Endothelial cell of umbilical vein (primary cell): ENCODE measurements around the gene RAB3C. TPM values are rescaled to one million over a fixed set of nuclear protein-coding genes. Genes with fewer than 3 reads are reported as not detected.

ENCODE experiments used
- BruUV-seq: library from RNA; stranded (reverse); fragments of 400-500 nt; replicated peaks from 2 replicates; lab custom pipeline; 2021; lab: Mats Ljungman, UMichigan
- CTCF ChIA-PET: fragments of 300-600, 350-600 bp; sonication (Branson Sonifier 250); formaldehyde crosslinking; loops from one replicate; lab custom pipeline; 2021; ENCODE audit warnings: antibody characterized with exemption, inconsistent platforms; lab: Charles Lee
- POLR2A ChIA-PET: fragments of 300-600, 350-600 bp; sonication (Branson Sonifier 250); formaldehyde crosslinking; loops from one replicate; lab custom pipeline; 2021; ENCODE audit warnings: antibody characterized with exemption, inconsistent platforms; lab: Charles Lee
- DNase-seq: peaks from one replicate; pipeline ENCODE4 v3.0.0-alpha.2; 2011; ENCODE audit warnings: low read depth, low spot score
- FAIRE-seq: peaks from 2 replicates; lab custom pipeline; 2011; peaks lifted over from hg19 to GRCh38; lab: Jason Lieb, UNC
- H2AFZ ChIP-seq: 2 replicates; pipeline ENCODE4 v1.6.0; 2012; ENCODE audit warnings: low read depth, low read length, control low read depth, inconsistent platforms
- H3K27ac ChIP-seq: 2 replicates; pipeline ENCODE4 v1.5.1; 2011; ENCODE audit warnings: low read depth, mild to moderate bottlenecking, control low read depth, low read length, moderate library complexity; ENCODE audit not compliant: insufficient read depth
- H3K27me3 ChIP-seq, 2 experiments: 2 replicates each; pipeline versions ENCODE4 v1.6.0 to v1.6.1; 2011; ENCODE audit warnings: low read length in 2 of 2, mixed read lengths in 1 of 2; ENCODE audit not compliant: control insufficient read depth in 2 of 2, insufficient read depth in 2 of 2
- H3K36me3 ChIP-seq, 2 experiments: 2 replicates in 1 of 2; 3 replicates in 1 of 2; pipeline ENCODE4 v1.5.1; 2011; ENCODE audit warnings: low read length in 2 of 2, mild to moderate bottlenecking in 1 of 2, moderate library complexity in 1 of 2; ENCODE audit not compliant: control insufficient read depth in 2 of 2, insufficient read depth in 2 of 2; ENCODE audit errors: extremely low read depth in 1 of 2
- H3K4me1 ChIP-seq: 3 replicates; pipeline ENCODE4 v1.5.1; 2011; ENCODE audit warnings: mild to moderate bottlenecking, low read length; ENCODE audit not compliant: control insufficient read depth, insufficient read depth; ENCODE audit errors: extremely low read depth
- H3K4me2 ChIP-seq: 2 replicates; pipeline ENCODE4 v1.6.1; 2011; ENCODE audit warnings: low read length, control low read depth, mixed read lengths; ENCODE audit not compliant: insufficient read depth
- H3K4me3 ChIP-seq, 3 experiments: fragments of 200-600 bp in 1 of 3; sonication (generic), shearing (Covaris generic) in 1 of 3; replicated peaks in 1 of 3; 2 replicates each; pipeline ENCODE4 v1.5.1; 2011 to 2016; ENCODE audit warnings: control low read depth in 3 of 3, low read length in 3 of 3, mild to moderate bottlenecking in 2 of 3, inconsistent platforms in 1 of 3, low read depth in 1 of 3, moderate library complexity in 1 of 3; ENCODE audit not compliant: insufficient read depth in 1 of 3
- H3K79me2 ChIP-seq: 2 replicates; pipeline ENCODE4 v1.6.0; 2012; ENCODE audit warnings: low read length, inconsistent platforms; ENCODE audit not compliant: control insufficient read depth, insufficient read depth
- H3K9ac ChIP-seq: replicated peaks from 2 replicates; pipeline ENCODE3; 2011; ENCODE audit warnings: low read length, control low read depth; ENCODE audit not compliant: insufficient read depth; ENCODE audit errors: extremely low read depth
- H3K9me1 ChIP-seq: replicated peaks from 3 replicates; pipeline ENCODE4 v1.6.0; 2011; ENCODE audit warnings: mild to moderate bottlenecking, low read length; ENCODE audit not compliant: control insufficient read depth, insufficient read depth; ENCODE audit errors: extremely low read depth
- H3K9me3 ChIP-seq: replicated peaks from 2 replicates; pipeline ENCODE4 v1.5.1; 2012; ENCODE audit warnings: low read length, inconsistent platforms; ENCODE audit not compliant: control insufficient read depth, insufficient read depth
- H4K20me1 ChIP-seq: replicated peaks from 2 replicates; pipeline ENCODE3; 2011; ENCODE audit warnings: mild to moderate bottlenecking, low read length; ENCODE audit not compliant: control insufficient read depth, insufficient read depth; ENCODE audit errors: extremely low read depth
- CTCF ChIP-seq, 2 donors: IDR thresholded peaks; 1 replicate in 1 of 2; 2 replicates in 1 of 2; pipeline ENCODE4 v1.5.1; 2011; ENCODE audit warnings: low read length in 2 of 2, mild to moderate bottlenecking in 2 of 2, moderate library complexity in 2 of 2, control low read depth in 1 of 2, inconsistent platforms in 1 of 2, low read depth in 1 of 2; ENCODE audit not compliant: insufficient read depth in 1 of 2; ENCODE audit errors: extremely low read depth in 1 of 2
- EZH2 ChIP-seq: IDR thresholded peaks from 2 replicates; pipeline ENCODE4 v1.6.1; 2012; ENCODE audit warnings: borderline replicate concordance, low read depth, mild to moderate bottlenecking, moderate library complexity, low read length, inconsistent platforms; ENCODE audit not compliant: severe bottlenecking
- FOS ChIP-seq: IDR thresholded peaks from 2 replicates; pipeline ENCODE4 v1.6.1; 2011; ENCODE audit warnings: mild to moderate bottlenecking, low read length, moderate library complexity, borderline replicate concordance; ENCODE audit not compliant: insufficient read depth
- GATA2 ChIP-seq: IDR thresholded peaks from 2 replicates; pipeline ENCODE4 v1.7.0; 2011; ENCODE audit warnings: low read depth, mild to moderate bottlenecking, moderate library complexity, mixed read lengths, low read length; ENCODE audit not compliant: insufficient read length, insufficient read depth
- JUN ChIP-seq: IDR thresholded peaks from 2 replicates; pipeline ENCODE4 v1.6.1; 2011; ENCODE audit warnings: borderline replicate concordance, low read depth; ENCODE audit not compliant: insufficient read length, insufficient read depth
- MAX ChIP-seq: IDR thresholded peaks from 2 replicates; pipeline ENCODE4 v1.6.1; 2011; ENCODE audit not compliant: insufficient read depth, insufficient read length
- MYC ChIP-seq: IDR thresholded peaks from one replicate; pipeline ENCODE4 v1.6.1; 2011; ENCODE audit warnings: mild to moderate bottlenecking, low read depth, low read length
- POLR2A ChIP-seq: IDR thresholded peaks from 2 replicates; pipeline ENCODE4 v1.6.1; 2012; ENCODE audit warnings: low read depth, mild to moderate bottlenecking, control low read depth, low read length
- POLR2AphosphoS5 ChIP-seq: IDR thresholded peaks from 2 replicates; pipeline ENCODE4 v1.6.1; 2012; ENCODE audit warnings: low read depth, mild to moderate bottlenecking, control low read depth, low read length, moderate library complexity; ENCODE audit not compliant: insufficient read depth
- dilution Hi-C: fragments of 300-500 bp; cut with MboI; formaldehyde crosslinking; loops from one replicate; pipeline ENCODE4 v1.15.0; 2019; ENCODE audit warnings: low sequenced_read_pairs; ENCODE audit not compliant: extremely low pct_ligation_motif_present
- intact Hi-C: fragments of 100-400 bp; cut with micrococcal nuclease; formaldehyde crosslinking; loops from one replicate; pipeline ENCODE4 v1.10.0; 2022
- polyA plus RNA-seq, 4 experiments: library from polyadenylated mRNA; depleted of rRNA in 3 of 4; stranded (reverse) in 3 of 4; unstranded in 1 of 4; fragments of >200 nt; gene quantifications; 2 replicates each; pipeline versions ENCODE4 v1.2.1 to v1.2.3, GENCODE V29; 2011 to 2012; ENCODE audit warnings: missing spikeins in 1 of 4
- total RNA-seq: library from RNA; stranded (reverse); gene quantifications from 2 replicates; pipeline ENCODE4 v1.2.3, GENCODE V29; 2021

RAB3C gene
- total and polyA plus RNA-seq, 2 donors (not counting 3 experiments of a cell fraction or from before 2014, with no cell fraction given), result 0.04 to 0.66 TPM

- no peak overlapping the region for H3K27ac ChIP-seq
- CTCF ChIA-PET, result interaction anchor here (0.8 to 1.6 kb wide), 2 partner anchors 8 to 15 kb away, joined by 3 read pairs; no protein-coding TSS in a partner anchor
- H3K9ac ChIP-seq, result no peak overlapping the region
- H3K9me1 ChIP-seq, result no peaks in the 10 kb centered on the region
- no peak overlapping the region for H3K4me3 ChIP-seq
- H2AFZ ChIP-seq, result no peak overlapping the region
- DNase-seq (no peak), FAIRE-seq (no peak)
- H4K20me1 ChIP-seq, result no peaks in the 10 kb centered on the region
- no peaks in the 10 kb centered on the region for H3K9me3 ChIP-seq
- intact Hi-C loops, result no loop called here
- dilution Hi-C loops, result no loop called here
- no peak overlapping the region for H3K4me2 ChIP-seq
- no peaks in the 10 kb centered on the region for H3K79me2 ChIP-seq
- no peaks in the 10 kb centered on the region for H3K27me3 ChIP-seq
- POLR2A ChIA-PET, result no interaction called here
- H3K4me1 ChIP-seq, result no peaks in the 10 kb centered on the region
- no TSS peak for BruUV-seq
- no peak for TF ChIP-seq MYC
- H3K36me3 ChIP-seq, result no peaks in the 10 kb centered on the region
Observed at GRCh38 chr5:58746321-58746720, 163.4 kb downstream of the RAB3C start.

GRCh38 chr5:58750036-58750435 lies 167.2 kb downstream of the RAB3C start:
- no peaks in the 10 kb centered on the region for H4K20me1 ChIP-seq
- no peaks in the 10 kb centered on the region for H3K9me1 ChIP-seq
- dilution Hi-C loops (no loop called here), intact Hi-C loops (no loop called here)
- no peaks in the 10 kb centered on the region for H3K27me3 ChIP-seq
- H3K79me2 ChIP-seq, result no peaks in the 10 kb centered on the region
- TF ChIP-seq FOS, result no peak
- no peak for TF ChIP-seq MYC
- TF ChIP-seq JUN, result no peak
- no peak for TF ChIP-seq CTCF (IDR thresholded peaks at IDR 0.05; ENCODE audit: extremely low read depth in 1 of 2, insufficient read depth in 1 of 2, low read depth in 1 of 2, low read length in 2 of 2)
- no peak for TF ChIP-seq EZH2
- TF ChIP-seq MAX, result no peak
- no peak for TF ChIP-seq POLR2AphosphoS5
- TF ChIP-seq GATA2, result no peak
- no peak for TF ChIP-seq POLR2A
- H3K4me2 ChIP-seq, result no peak overlapping the region
- no peak overlapping the region for H3K4me3 ChIP-seq
- no peaks in the 10 kb centered on the region for H3K36me3 ChIP-seq
- peak; percentile 16 for DNase-seq
- BruUV-seq, result no TSS peak
- H3K9ac ChIP-seq, result no peak overlapping the region
- no peak overlapping the region for H2AFZ ChIP-seq
- H3K9me3 ChIP-seq, result no peaks in the 10 kb centered on the region
- H3K27ac ChIP-seq, result no peak overlapping the region
- no peaks in the 10 kb centered on the region for H3K4me1 ChIP-seq
- no peak for FAIRE-seq
- ChIA-PET CTCF (no interaction called here), POLR2A (no interaction called here)
